ENCODE measurements around the gene NXPE3. TPM values are rescaled to one million over a fixed set of nuclear protein-coding genes. Genes with fewer than 3 reads are reported as not detected.
A peak's percentile ranks its signal among the peaks of the same experiment; 100 is the strongest.

NXPE3 gene
- total RNA-seq, 2 experiments from 2014 or later = 28.5 to 29.5 TPM

GRCh38 chr3:101824702-101825101 is 45.7 kb downstream of the NXPE3 start:
- Mint-ChIP-seq H3K27ac (peak overlapping the region; percentile 43), H3K36me3 (ENCODE audit: low read depth) (peaks cover 27% of the 10 kb centered on the region), H3K4me3 (no peak overlapping the region), H3K9me3 (no peaks in the 10 kb centered on the region), H3K27me3 (no peaks in the 10 kb centered on the region), H3K4me1 (peaks cover 33% of the 10 kb centered on the region)
- CTCF ChIA-PET = interaction anchor here (0.7 to 1.7 kb wide), 6 partner anchors 11 to 404 kb away, joined by 3 to 6 read pairs (median 4); partner anchors contain the start of gene NFKBIZ
- POLR2A ChIA-PET = no interaction called here
- DNase-seq = no peak

GRCh38 chr3:101825904-101826445 is 47.0 kb downstream of the NXPE3 start:
- Mint-ChIP-seq H3K27me3 (no peaks in the 10 kb centered on the region), H3K9me3 (no peaks in the 10 kb centered on the region), H3K36me3 (ENCODE audit: low read depth) (peaks cover 19% of the 10 kb centered on the region), H3K4me1 (peaks cover 43% of the 10 kb centered on the region), H3K27ac (peak overlapping the region; percentile 75), H3K4me3 (no peak overlapping the region)
- DNase-seq = no peak
- CTCF ChIA-PET = interaction anchor here (1.4 kb wide), 1 partner anchor 23 kb away, joined by 4 read pairs; no protein-coding TSS in a partner anchor
- POLR2A ChIA-PET = no interaction called here

GRCh38 chr3:101827211-101828174 is 48.5 kb downstream of the NXPE3 start:
- Mint-ChIP-seq H3K9me3 (no peaks in the 10 kb centered on the region), H3K27ac (peak overlapping the region; percentile 97), H3K4me3 (peak overlapping the region; percentile 85), H3K27me3 (no peaks in the 10 kb centered on the region), H3K4me1 (peaks cover 54% of the 10 kb centered on the region), H3K36me3 (ENCODE audit: low read depth) (peaks cover 12% of the 10 kb centered on the region)
- peak; percentile 85 for DNase-seq
- CTCF ChIA-PET = interaction anchor here (0.9 to 1.8 kb wide), 10 partner anchors 8 to 402 kb away, joined by 3 to 8 read pairs (median 4); partner anchors contain the start of gene NFKBIZ
- POLR2A ChIA-PET = interaction anchor here (0.6 to 1.4 kb wide), 5 partner anchors 22 to 472 kb away, joined by 3 to 5 read pairs (median 4); partner anchors contain the start of gene NFKBIZ

GRCh38 chr3:101828276-101828675 is 49.3 kb downstream of the NXPE3 start:
- H3K9me3 Mint-ChIP-seq = no peaks in the 10 kb centered on the region
- H3K4me3 Mint-ChIP-seq = peak overlapping the region; percentile 85
- no peak for DNase-seq
- peak overlapping the region; percentile 97 for H3K27ac Mint-ChIP-seq
- POLR2A ChIA-PET = interaction anchor here (0.6 to 1.0 kb wide), 4 partner anchors 21 to 472 kb away, joined by 3 to 5 read pairs (median 4); partner anchors contain the start of gene NFKBIZ
- CTCF ChIA-PET = interaction anchor here (1.1 to 1.8 kb wide), 6 partner anchors 12 to 23 kb away, joined by 3 to 8 read pairs (median 4); partner anchors contain the start of gene NFKBIZ
- peaks cover 12% of the 10 kb centered on the region for H3K36me3 Mint-ChIP-seq (ENCODE audit: low read depth)
- H3K27me3 Mint-ChIP-seq = no peaks in the 10 kb centered on the region
- peaks cover 62% of the 10 kb centered on the region for H3K4me1 Mint-ChIP-seq

GRCh38 chr3:101828691-101829436 is 49.9 kb downstream of the NXPE3 start:
- POLR2A ChIA-PET = interaction anchor here (0.9 kb wide), 1 partner anchor 10 kb away, joined by 4 read pairs; no protein-coding TSS in a partner anchor
- Mint-ChIP-seq H3K9me3 (no peaks in the 10 kb centered on the region), H3K27ac (peak overlapping the region; percentile 97), H3K27me3 (no peaks in the 10 kb centered on the region), H3K36me3 (ENCODE audit: low read depth) (peaks cover 12% of the 10 kb centered on the region), H3K4me3 (peak overlapping the region; percentile 85), H3K4me1 (peaks cover 67% of the 10 kb centered on the region)
- peak; percentile 48 for DNase-seq
- CTCF ChIA-PET = interaction anchor here (0.8 to 1.8 kb wide), 6 partner anchors 9 to 400 kb away, joined by 3 to 5 read pairs (median 4); no protein-coding TSS in a partner anchor

- Mint-ChIP-seq H3K27me3 (no peaks in the 10 kb centered on the region), H3K9me3 (no peaks in the 10 kb centered on the region), H3K4me1 (peaks cover 71% of the 10 kb centered on the region), H3K36me3 (ENCODE audit: low read depth) (peaks cover 14% of the 10 kb centered on the region), H3K27ac (peak overlapping the region; percentile 97), H3K4me3 (peak overlapping the region; percentile 85)
- ChIA-PET POLR2A (interaction anchor here (0.9 kb wide), 1 partner anchor 10 kb away, joined by 4 read pairs; no protein-coding TSS in a partner anchor), CTCF (interaction anchor here (0.8 to 1.8 kb wide), 7 partner anchors 9 to 400 kb away, joined by 3 to 5 read pairs (median 4); partner anchors contain the start of gene NFKBIZ)
- DNase-seq = no peak
These were observed 50.4 kb downstream of the NXPE3 start for GRCh38 chr3:101829437-101829830.

- ChIA-PET CTCF (interaction anchor here (0.8 to 1.8 kb wide), 7 partner anchors 8 to 399 kb away, joined by 3 to 5 read pairs (median 4); partner anchors contain the start of gene NFKBIZ), POLR2A (no interaction called here)
- Mint-ChIP-seq H3K36me3 (ENCODE audit: low read depth) (peaks cover 14% of the 10 kb centered on the region), H3K27me3 (no peaks in the 10 kb centered on the region), H3K4me3 (no peak overlapping the region), H3K27ac (no peak overlapping the region), H3K4me1 (peaks cover 73% of the 10 kb centered on the region), H3K9me3 (no peaks in the 10 kb centered on the region)
- no peak for DNase-seq
These were observed 50.9 kb downstream of the NXPE3 start for GRCh38 chr3:101829874-101830273.

GRCh38 chr3:101833446-101833974 is 54.5 kb downstream of the NXPE3 start:
- H3K4me1 Mint-ChIP-seq = peaks cover 56% of the 10 kb centered on the region
- POLR2A ChIA-PET = no interaction called here
- H3K36me3 Mint-ChIP-seq (ENCODE audit: low read depth) = peaks cover 16% of the 10 kb centered on the region
- H3K9me3 Mint-ChIP-seq = no peaks in the 10 kb centered on the region
- H3K27ac Mint-ChIP-seq = peak overlapping the region; percentile 32
- no peak overlapping the region for H3K4me3 Mint-ChIP-seq
- DNase-seq = no peak
- no peaks in the 10 kb centered on the region for H3K27me3 Mint-ChIP-seq
- CTCF ChIA-PET = interaction anchor here (1.0 to 2.0 kb wide), 5 partner anchors 10 to 115 kb away, joined by 3 to 8 read pairs (median 3); no protein-coding TSS in a partner anchor

GRCh38 chr3:101835676-101836075 is 56.7 kb downstream of the NXPE3 start:
- H3K36me3 Mint-ChIP-seq (ENCODE audit: low read depth) = peaks cover 16% of the 10 kb centered on the region
- no peak overlapping the region for H3K27ac Mint-ChIP-seq
- peaks cover 36% of the 10 kb centered on the region for H3K4me1 Mint-ChIP-seq
- no peak overlapping the region for H3K4me3 Mint-ChIP-seq
- CTCF ChIA-PET = interaction anchor here (0.6 to 1.5 kb wide), 4 partner anchors 8 to 713 kb away, joined by 3 read pairs; no protein-coding TSS in a partner anchor
- H3K9me3 Mint-ChIP-seq = no peaks in the 10 kb centered on the region
- no peak for DNase-seq
- POLR2A ChIA-PET = no interaction called here
- no peaks in the 10 kb centered on the region for H3K27me3 Mint-ChIP-seq

- H3K36me3 Mint-ChIP-seq (ENCODE audit: low read depth) = peaks cover 16% of the 10 kb centered on the region
- H3K27ac Mint-ChIP-seq = no peak overlapping the region
- H3K4me1 Mint-ChIP-seq = peaks cover 33% of the 10 kb centered on the region
- no peak for DNase-seq
- ChIA-PET CTCF (interaction anchor here (1.3 to 1.5 kb wide), 2 partner anchors 9 to 25 kb away, joined by 3 read pairs; no protein-coding TSS in a partner anchor), POLR2A (interaction anchor here (0.6 kb wide), 1 partner anchor 242 kb away, joined by 4 read pairs; no protein-coding TSS in a partner anchor)
- no peak overlapping the region for H3K4me3 Mint-ChIP-seq
- no peaks in the 10 kb centered on the region for H3K27me3 Mint-ChIP-seq
- no peaks in the 10 kb centered on the region for H3K9me3 Mint-ChIP-seq
These were observed 57.1 kb downstream of the NXPE3 start for GRCh38 chr3:101836160-101836559.

- Mint-ChIP-seq H3K27ac (no peak overlapping the region), H3K9me3 (peaks cover 2% of the 10 kb centered on the region), H3K36me3 (ENCODE audit: low read depth) (peaks cover 14% of the 10 kb centered on the region), H3K4me1 (peaks cover 27% of the 10 kb centered on the region), H3K4me3 (no peak overlapping the region), H3K27me3 (no peaks in the 10 kb centered on the region)
- no peak for DNase-seq
- ChIA-PET CTCF (interaction anchor here (0.6 kb wide), 1 partner anchor 35 kb away, joined by 4 read pairs; no protein-coding TSS in a partner anchor), POLR2A (interaction anchor here (0.6 kb wide), 2 partner anchors 12 to 242 kb away, joined by 3 to 4 read pairs; partner anchors contain the start of gene NFKBIZ)
These were observed 57.9 kb downstream of the NXPE3 start for GRCh38 chr3:101836652-101837598.
